ENCODE measurements around the gene SYT7.

The SYT7 gene

GRCh38 chr11:61579676-61580270 lies 1.1 kb downstream of the SYT7 start:
- Histone ChIP-seq H4K12ac (ENCODE audit: low read depth, low read length) (no peak overlapping the region), H3K27ac (ENCODE audit: low read depth, low read length) (no peak overlapping the region), H3K23ac (ENCODE audit: low read length) (no peak overlapping the region), H3K79me1 (ENCODE audit: low read length) (peaks cover 21% of the 10 kb centered on the region), H4K8ac (ENCODE audit: low read depth, low read length) (no peak overlapping the region), H3K9ac (ENCODE audit: low read length) (no peak overlapping the region), H3K36me3 (ENCODE audit: control insufficient read depth in 1 of 2, insufficient read depth in 2 of 2, low read length in 2 of 2) (peaks cover 0 to 2% of the 10 kb centered on the region in 2 experiments), H4K91ac (ENCODE audit: low read depth, low read length) (peak overlapping the region; percentile 84), H3K4me3 (ENCODE audit: low read depth, low read length) (peak overlapping the region; percentile 74), H2BK12ac (ENCODE audit: low read length) (peak overlapping the region; percentile 6), H2BK120ac (ENCODE audit: insufficient read depth, low read length, poor library complexity) (peak overlapping the region; percentile 35), H3K4ac (ENCODE audit: low read depth, low read length) (peak overlapping the region; percentile 28), H2AK5ac (ENCODE audit: low read length) (peak overlapping the region; percentile 95), H3K4me2 (ENCODE audit: low read length) (peak overlapping the region; percentile 80), H2AFZ (ENCODE audit: insufficient read depth, low read length, poor library complexity) (peak overlapping the region; percentile 61), H3K27me3 (ENCODE audit: insufficient read depth, low read length) (no peaks in the 10 kb centered on the region), H3K9me3 (ENCODE audit: insufficient read depth, low read depth, low read length) (no peaks in the 10 kb centered on the region), H3K4me1 (ENCODE audit: control insufficient read depth in 1 of 2, insufficient read depth in 2 of 2, low read length in 2 of 2) (peaks cover 31 to 44% of the 10 kb centered on the region in 2 experiments), H3K18ac (ENCODE audit: low read length) (peak overlapping the region; percentile 59), H3K14ac (ENCODE audit: low read length) (peak overlapping the region; percentile 28), H3K79me2 (ENCODE audit: control insufficient read depth, insufficient read depth, low read length, poor library complexity) (peaks cover 10% of the 10 kb centered on the region), H2BK5ac (ENCODE audit: low read depth, low read length, poor library complexity) (no peak overlapping the region)
- WGBS (ENCODE audit: extremely low coverage, insufficient coverage, insufficient read length), result no CpG with 5 or more reads among the region's 14 CpGs
- DNase-seq, result no peak

- Histone ChIP-seq H3K14ac (ENCODE audit: low read length) (peak overlapping the region; percentile 33), H3K4me1 (ENCODE audit: control insufficient read depth in 1 of 2, insufficient read depth in 2 of 2, low read length in 2 of 2) (peaks cover 31 to 44% of the 10 kb centered on the region in 2 experiments), H3K27ac (ENCODE audit: low read depth, low read length) (no peak overlapping the region), H3K27me3 (ENCODE audit: insufficient read depth, low read length) (no peaks in the 10 kb centered on the region), H2AFZ (ENCODE audit: insufficient read depth, low read length, poor library complexity) (no peak overlapping the region), H2BK5ac (ENCODE audit: low read depth, low read length, poor library complexity) (no peak overlapping the region), H2AK5ac (ENCODE audit: low read length) (peak overlapping the region; percentile 49), H3K9ac (ENCODE audit: low read length) (no peak overlapping the region), H4K91ac (ENCODE audit: low read depth, low read length) (peak overlapping the region; percentile 9), H4K12ac (ENCODE audit: low read depth, low read length) (no peak overlapping the region), H3K18ac (ENCODE audit: low read length) (peak overlapping the region; percentile 62), H3K36me3 (ENCODE audit: control insufficient read depth in 1 of 2, insufficient read depth in 2 of 2, low read length in 2 of 2) (peaks cover 0 to 2% of the 10 kb centered on the region in 2 experiments), H3K4ac (ENCODE audit: low read depth, low read length) (peak overlapping the region; percentile 50), H2BK120ac (ENCODE audit: insufficient read depth, low read length, poor library complexity) (peak overlapping the region; percentile 24), H2BK12ac (ENCODE audit: low read length) (peak overlapping the region; percentile 50), H3K9me3 (ENCODE audit: insufficient read depth, low read depth, low read length) (no peaks in the 10 kb centered on the region), H3K4me3 (ENCODE audit: low read depth, low read length) (no peak overlapping the region), H3K4me2 (ENCODE audit: low read length) (peak overlapping the region; percentile 80), H4K8ac (ENCODE audit: low read depth, low read length) (no peak overlapping the region), H3K79me2 (ENCODE audit: control insufficient read depth, insufficient read depth, low read length, poor library complexity) (peaks cover 10% of the 10 kb centered on the region), H3K79me1 (ENCODE audit: low read length) (peaks cover 20% of the 10 kb centered on the region), H3K23ac (ENCODE audit: low read length) (no peak overlapping the region)
- no CpG with 5 or more reads among the region's 15 CpGs for WGBS (ENCODE audit: extremely low coverage, insufficient coverage, insufficient read length)
- DNase-seq, result no peak
Observed at GRCh38 chr11:61578819-61579675, 1.8 kb downstream of the SYT7 start.

GRCh38 chr11:61577383-61578118 lies 3.3 kb downstream of the SYT7 start:
- Histone ChIP-seq H2BK120ac (ENCODE audit: insufficient read depth, low read length, poor library complexity) (no peak overlapping the region), H2AFZ (ENCODE audit: insufficient read depth, low read length, poor library complexity) (no peak overlapping the region), H3K18ac (ENCODE audit: low read length) (no peak overlapping the region), H3K79me2 (ENCODE audit: control insufficient read depth, insufficient read depth, low read length, poor library complexity) (peaks cover 10% of the 10 kb centered on the region), H3K23ac (ENCODE audit: low read length) (no peak overlapping the region), H3K4me1 (ENCODE audit: control insufficient read depth in 1 of 2, insufficient read depth in 2 of 2, low read length in 2 of 2) (peaks cover 31 to 41% of the 10 kb centered on the region in 2 experiments), H2BK5ac (ENCODE audit: low read depth, low read length, poor library complexity) (no peak overlapping the region), H3K4ac (ENCODE audit: low read depth, low read length) (no peak overlapping the region), H2AK5ac (ENCODE audit: low read length) (no peak overlapping the region), H3K9ac (ENCODE audit: low read length) (no peak overlapping the region), H3K79me1 (ENCODE audit: low read length) (peaks cover 20% of the 10 kb centered on the region), H3K27me3 (ENCODE audit: insufficient read depth, low read length) (no peaks in the 10 kb centered on the region), H3K4me2 (ENCODE audit: low read length) (no peak overlapping the region), H4K8ac (ENCODE audit: low read depth, low read length) (no peak overlapping the region), H3K36me3 (ENCODE audit: control insufficient read depth in 1 of 2, insufficient read depth in 2 of 2, low read length in 2 of 2) (peaks cover 0 to 2% of the 10 kb centered on the region in 2 experiments), H3K27ac (ENCODE audit: low read depth, low read length) (peak overlapping the region; percentile 21), H2BK12ac (ENCODE audit: low read length) (no peak overlapping the region), H3K9me3 (ENCODE audit: insufficient read depth, low read depth, low read length) (no peaks in the 10 kb centered on the region), H3K4me3 (ENCODE audit: low read depth, low read length) (no peak overlapping the region), H4K12ac (ENCODE audit: low read depth, low read length) (no peak overlapping the region), H4K91ac (ENCODE audit: low read depth, low read length) (peak overlapping the region; percentile 8), H3K14ac (ENCODE audit: low read length) (no peak overlapping the region)
- WGBS (ENCODE audit: extremely low coverage, insufficient coverage, insufficient read length), result no CpG with 5 or more reads among the region's 7 CpGs
- peak in 1 of 2 donors; percentile 35 for DNase-seq

Data from trophoblast cell (in vitro differentiated cells and primary cell).